Kidney (tissue), 14 donors: ENCODE results near the gene PRR7. TPM values are rescaled to one million over a fixed set of nuclear protein-coding genes. Genes with fewer than 3 reads are reported as not detected.

ENCODE experiments used
- DNase-seq, 5 donors: peaks; one replicate each; pipeline ENCODE4 v3.0.0-alpha.2; 2013 to 2020
- FAIRE-seq: peaks from 2 replicates; lab custom pipeline; 2012; peaks lifted over from hg19 to GRCh38; lab: Jason Lieb, UNC
- H3K27ac ChIP-seq, 2 donors: one replicate each; pipeline ENCODE4 v1.7.0; 2013; ENCODE audit warnings: low read depth in 2 of 2, low read length in 2 of 2, inconsistent platforms in 1 of 2
- H3K27me3 ChIP-seq: one replicate; pipeline ENCODE4 v1.7.1; 2013; ENCODE audit warnings: low read length, inconsistent platforms; ENCODE audit not compliant: control insufficient read depth, insufficient read depth
- H3K36me3 ChIP-seq, 3 donors: one replicate each; pipeline versions ENCODE4 v1.7.0 to v1.7.1; 2013; ENCODE audit warnings: low read length in 3 of 3, control low read depth in 1 of 3, inconsistent platforms in 1 of 3; ENCODE audit not compliant: insufficient read depth in 3 of 3, control insufficient read depth in 2 of 3
- H3K4me1 ChIP-seq, 3 donors: one replicate each; pipeline versions ENCODE4 v1.7.0 to v1.7.1; 2013; ENCODE audit warnings: low read length in 3 of 3, inconsistent platforms in 1 of 3, low read depth in 1 of 3; ENCODE audit not compliant: control insufficient read depth in 2 of 3, insufficient read depth in 2 of 3
- H3K4me3 ChIP-seq, 3 donors: one replicate each; pipeline versions ENCODE4 v1.7.0 to v1.8.1; 2013; ENCODE audit warnings: low read length in 3 of 3, control low read depth in 1 of 3, inconsistent platforms in 1 of 3
- H3K9ac ChIP-seq, 3 donors: one replicate each; pipeline versions ENCODE4 v1.7.0 to v1.7.1; 2013; ENCODE audit warnings: low read length in 3 of 3, control low read depth in 1 of 3, inconsistent platforms in 1 of 3
- H3K9me3 ChIP-seq, 3 donors: one replicate each; pipeline versions ENCODE4 v1.7.0 to v1.7.1; 2013; ENCODE audit warnings: low read length in 3 of 3, control low read depth in 1 of 3, inconsistent platforms in 1 of 3; ENCODE audit not compliant: control insufficient read depth in 2 of 3, insufficient read depth in 1 of 3
- CTCF ChIP-seq: IDR thresholded peaks from 3 replicates; pipeline ENCODE4 v1.5.1; 2012; ENCODE audit warnings: mild to moderate bottlenecking, moderate library complexity, borderline replicate concordance; ENCODE audit not compliant: insufficient read depth; ENCODE audit errors: extremely low read depth
- intact Hi-C: fragments of 100-400 bp; cut with DNase I; formaldehyde crosslinking; loops from one replicate; pipeline ENCODE4 v1.11.1; 2022
- polyA plus RNA-seq: library from polyadenylated mRNA; stranded (reverse); fragments of 350-450 nt; fragmentation: Illumina TruSeq; extraction: RNeasy Lipid Tissue Mini Kit (QIAGEN cat#74804); gene quantifications from one replicate; pipeline ENCODE4 v1.2.3, GENCODE V29; 2014; ENCODE audit warnings: low read depth, low replicate concordance; ENCODE audit not compliant: insufficient read depth
- total RNA-seq: library from RNA; stranded (reverse); fragmentation: NEBNext Ultra II Directional; extraction: Animal tissue kit (Norgen Biotek cat#: 25700); gene quantifications from one replicate; pipeline ENCODE4 v1.2.1, GENCODE V29; 2021
- donor health status: control.
- donor health status: control.
- donor health status: control.
- donor health status: control.
- donor health status: control.
- donor health status: DM: yes; HTN: yes; CAD: no.
- donor health status: Normal renal cell carcinoma (clear cell type).

The PRR7 gene
- total and polyA plus RNA-seq, 2 donors from 2014 or later, result 1.6 to 5.5 TPM

- no peaks in the 10 kb centered on the region for H3K27me3 ChIP-seq
- FAIRE-seq (no peak), DNase-seq (peak in 1 of 5 donors; percentile 54)
- intact Hi-C loops, result no loop called here
- no peaks in the 10 kb centered on the region for H3K36me3 ChIP-seq
- H3K4me1 ChIP-seq, result peaks cover 0 to 5% (median 0%) of the 10 kb centered on the region in 3 donors
- H3K9me3 ChIP-seq, result no peaks in the 10 kb centered on the region
- TF ChIP-seq CTCF, result no peak
- no peak overlapping the region for H3K27ac ChIP-seq
- no peak overlapping the region for H3K9ac ChIP-seq
- H3K4me3 ChIP-seq, result no peak overlapping the region
Measured at GRCh38 chr5:177490311-177490991, 43.8 kb downstream of the PRR7 start.

- H3K4me3 ChIP-seq, result no peak overlapping the region
- peaks cover 0 to 5% (median 0%) of the 10 kb centered on the region in 3 donors for H3K4me1 ChIP-seq
- H3K9me3 ChIP-seq, result no peaks in the 10 kb centered on the region
- no peak overlapping the region for H3K27ac ChIP-seq
- H3K36me3 ChIP-seq, result no peaks in the 10 kb centered on the region
- DNase-seq, result peak in 1 of 5 donors; percentile 74
- no peaks in the 10 kb centered on the region for H3K27me3 ChIP-seq
- TF ChIP-seq CTCF, result no peak
- FAIRE-seq, result no peak
- H3K9ac ChIP-seq, result no peak overlapping the region
- intact Hi-C loops, result no loop called here
Measured at GRCh38 chr5:177490992-177491391, 44.4 kb downstream of the PRR7 start.

GRCh38 chr5:177491429-177491945 is 44.9 kb downstream of the PRR7 start:
- H3K4me3 ChIP-seq, result no peak overlapping the region
- no peak overlapping the region for H3K9ac ChIP-seq
- intact Hi-C loops, result no loop called here
- no peaks in the 10 kb centered on the region for H3K9me3 ChIP-seq
- H3K27me3 ChIP-seq, result no peaks in the 10 kb centered on the region
- no peak for FAIRE-seq
- H3K27ac ChIP-seq, result no peak overlapping the region
- DNase-seq, result peak; percentile 57 to 81 (median 73)
- peaks cover 0 to 6% (median 0%) of the 10 kb centered on the region in 3 donors for H3K4me1 ChIP-seq
- H3K36me3 ChIP-seq, result no peaks in the 10 kb centered on the region
- peak; percentile 21 for TF ChIP-seq CTCF
